ENCODE data around the gene HMOX2.

HMOX2 gene

GRCh38 chr16:4475880-4476788 is at the start of gene HMOX2:
HMOX2 (plus strand) TSS chr16:4476398; CDS start chr16:4505525, 29,127 bp downstream.
- Histone ChIP-seq H3K9me3 (ENCODE audit: low read length) (no peaks in the 10 kb centered on the region), H3K4me3 (ENCODE audit: low read depth in 1 of 2, low read length in 2 of 2) (peak within 1 kb of the TSS; percentile 69 to 93), H3K27ac (ENCODE audit: low read depth, low read length) (peak within 1 kb of the TSS; percentile 58), H3K27me3 (ENCODE audit: control insufficient read depth in 1 of 2, insufficient read depth in 2 of 2, low read length in 2 of 2) (no peaks in the 10 kb centered on the region), H3K4me1 (ENCODE audit: insufficient read depth, low read length) (peaks cover 9% of the 10 kb centered on the region), H3K9ac (ENCODE audit: low read length) (peak within 1 kb of the TSS; percentile 4), H3K36me3 (ENCODE audit: insufficient read depth, low read length) (no peaks in the 10 kb centered on the region)

GRCh38 chr16:4426722-4427372 is 49.4 kb upstream of the HMOX2 start:
- Histone ChIP-seq H3K27ac (ENCODE audit: low read depth, low read length) (no peak overlapping the region), H3K27me3 (ENCODE audit: control insufficient read depth in 1 of 2, insufficient read depth in 2 of 2, low read length in 2 of 2) (no peaks in the 10 kb centered on the region), H3K36me3 (ENCODE audit: insufficient read depth, low read length) (peaks cover 3% of the 10 kb centered on the region), H3K9ac (ENCODE audit: low read length) (peak overlapping the region; percentile 76), H3K4me3 (ENCODE audit: low read depth in 1 of 2, low read length in 2 of 2) (peak overlapping the region; percentile 86 to 98), H3K9me3 (ENCODE audit: low read length) (no peaks in the 10 kb centered on the region), H3K4me1 (ENCODE audit: insufficient read depth, low read length) (peaks cover 19% of the 10 kb centered on the region)

- Histone ChIP-seq H3K4me1 (ENCODE audit: insufficient read depth, low read length) (peaks cover 19% of the 10 kb centered on the region), H3K9ac (ENCODE audit: low read length) (no peak overlapping the region), H3K36me3 (ENCODE audit: insufficient read depth, low read length) (peaks cover 3% of the 10 kb centered on the region), H3K27me3 (ENCODE audit: control insufficient read depth in 1 of 2, insufficient read depth in 2 of 2, low read length in 2 of 2) (no peaks in the 10 kb centered on the region), H3K9me3 (ENCODE audit: low read length) (no peaks in the 10 kb centered on the region), H3K27ac (ENCODE audit: low read depth, low read length) (no peak overlapping the region), H3K4me3 (ENCODE audit: low read depth in 1 of 2, low read length in 2 of 2) (no peak overlapping the region)
Observed at GRCh38 chr16:4428500-4428899, 47.7 kb upstream of the HMOX2 start.

GRCh38 chr16:4431023-4431422 is 45.2 kb upstream of the HMOX2 start:
- Histone ChIP-seq H3K4me1 (ENCODE audit: insufficient read depth, low read length) (peaks cover 11% of the 10 kb centered on the region), H3K9ac (ENCODE audit: low read length) (no peak overlapping the region), H3K27me3 (ENCODE audit: control insufficient read depth in 1 of 2, insufficient read depth in 2 of 2, low read length in 2 of 2) (no peaks in the 10 kb centered on the region), H3K4me3 (ENCODE audit: low read depth in 1 of 2, low read length in 2 of 2) (no peak overlapping the region), H3K36me3 (ENCODE audit: insufficient read depth, low read length) (peaks cover 14% of the 10 kb centered on the region), H3K9me3 (ENCODE audit: low read length) (no peaks in the 10 kb centered on the region), H3K27ac (ENCODE audit: low read depth, low read length) (no peak overlapping the region)

- no peak overlapping the region for H3K9ac ChIP-seq (ENCODE audit: low read length)
Observed at GRCh38 chr16:4433228-4433627, 43.0 kb upstream of the HMOX2 start.

GRCh38 chr16:4433914-4434787 is 42.0 kb upstream of the HMOX2 start:
- Histone ChIP-seq H3K27me3 (ENCODE audit: control insufficient read depth in 1 of 2, insufficient read depth in 2 of 2, low read length in 2 of 2) (no peaks in the 10 kb centered on the region), H3K9me3 (ENCODE audit: low read length) (no peaks in the 10 kb centered on the region), H3K4me3 (ENCODE audit: low read depth in 1 of 2, low read length in 2 of 2) (no peak overlapping the region), H3K27ac (ENCODE audit: low read depth, low read length) (no peak overlapping the region), H3K9ac (ENCODE audit: low read length) (no peak overlapping the region), H3K36me3 (ENCODE audit: insufficient read depth, low read length) (peaks cover 41% of the 10 kb centered on the region), H3K4me1 (ENCODE audit: insufficient read depth, low read length) (no peaks in the 10 kb centered on the region)

More at GRCh38 chr16:4433228-4433627, 43.0 kb upstream of the HMOX2 start:
- Histone ChIP-seq H3K9me3 (ENCODE audit: low read length) (no peaks in the 10 kb centered on the region), H3K27me3 (ENCODE audit: control insufficient read depth in 1 of 2, insufficient read depth in 2 of 2, low read length in 2 of 2) (no peaks in the 10 kb centered on the region), H3K4me3 (ENCODE audit: low read depth in 1 of 2, low read length in 2 of 2) (no peak overlapping the region), H3K4me1 (ENCODE audit: insufficient read depth, low read length) (no peaks in the 10 kb centered on the region), H3K27ac (ENCODE audit: low read depth, low read length) (no peak overlapping the region), H3K36me3 (ENCODE audit: insufficient read depth, low read length) (peaks cover 34% of the 10 kb centered on the region)

GRCh38 chr16:4435337-4436067 is 40.7 kb upstream of the HMOX2 start:
- H3K4me3 ChIP-seq (ENCODE audit: low read depth in 1 of 2, low read length in 2 of 2), result no peak overlapping the region
- H3K27ac ChIP-seq (ENCODE audit: low read depth, low read length), result no peak overlapping the region
- H3K9ac ChIP-seq (ENCODE audit: low read length), result no peak overlapping the region
- H3K27me3 ChIP-seq (ENCODE audit: control insufficient read depth in 1 of 2, insufficient read depth in 2 of 2, low read length in 2 of 2), result no peaks in the 10 kb centered on the region
- H3K4me1 ChIP-seq (ENCODE audit: insufficient read depth, low read length), result no peaks in the 10 kb centered on the region
- H3K36me3 ChIP-seq (ENCODE audit: insufficient read depth, low read length), result peaks cover 54% of the 10 kb centered on the region
- H3K9me3 ChIP-seq (ENCODE audit: low read length), result no peaks in the 10 kb centered on the region

- Histone ChIP-seq H3K4me1 (ENCODE audit: insufficient read depth, low read length) (no peaks in the 10 kb centered on the region), H3K27ac (ENCODE audit: low read depth, low read length) (no peak overlapping the region), H3K9ac (ENCODE audit: low read length) (no peak overlapping the region), H3K9me3 (ENCODE audit: low read length) (no peaks in the 10 kb centered on the region), H3K36me3 (ENCODE audit: insufficient read depth, low read length) (peaks cover 69% of the 10 kb centered on the region), H3K4me3 (ENCODE audit: low read depth in 1 of 2, low read length in 2 of 2) (no peak overlapping the region), H3K27me3 (ENCODE audit: control insufficient read depth in 1 of 2, insufficient read depth in 2 of 2, low read length in 2 of 2) (no peaks in the 10 kb centered on the region)
Observed at GRCh38 chr16:4437366-4437765, 38.8 kb upstream of the HMOX2 start.

GRCh38 chr16:4442371-4442770 is 33.8 kb upstream of the HMOX2 start:
- no peaks in the 10 kb centered on the region for H3K27me3 ChIP-seq (ENCODE audit: control insufficient read depth in 1 of 2, insufficient read depth in 2 of 2, low read length in 2 of 2)

GRCh38 chr16:4443271-4443670 is 32.9 kb upstream of the HMOX2 start:
- Histone ChIP-seq H3K9me3 (ENCODE audit: low read length) (no peaks in the 10 kb centered on the region), H3K27me3 (ENCODE audit: control insufficient read depth in 1 of 2, insufficient read depth in 2 of 2, low read length in 2 of 2) (no peaks in the 10 kb centered on the region), H3K27ac (ENCODE audit: low read depth, low read length) (no peak overlapping the region), H3K4me3 (ENCODE audit: low read depth in 1 of 2, low read length in 2 of 2) (no peak overlapping the region), H3K9ac (ENCODE audit: low read length) (no peak overlapping the region), H3K36me3 (ENCODE audit: insufficient read depth, low read length) (peaks cover 86% of the 10 kb centered on the region), H3K4me1 (ENCODE audit: insufficient read depth, low read length) (no peaks in the 10 kb centered on the region)

More at GRCh38 chr16:4442371-4442770, 33.8 kb upstream of the HMOX2 start:
- Histone ChIP-seq H3K4me3 (ENCODE audit: low read depth in 1 of 2, low read length in 2 of 2) (no peak overlapping the region), H3K4me1 (ENCODE audit: insufficient read depth, low read length) (no peaks in the 10 kb centered on the region), H3K9me3 (ENCODE audit: low read length) (no peaks in the 10 kb centered on the region), H3K36me3 (ENCODE audit: insufficient read depth, low read length) (peaks cover 90% of the 10 kb centered on the region), H3K9ac (ENCODE audit: low read length) (no peak overlapping the region), H3K27ac (ENCODE audit: low read depth, low read length) (no peak overlapping the region)
